Left ventricle myocardium inferior (tissue), 1 donor: ENCODE measurements around the gene CAMK1D. TPM values are rescaled to one million over a fixed set of nuclear protein-coding genes. Genes with fewer than 3 reads are reported as not detected.

Experiments
- DNase-seq: peaks from one replicate; pipeline ENCODE4 v3.0.0-alpha.2; 2020
- H3K27ac ChIP-seq: fragments of 200-600 bp; replicated peaks from 2 replicates; pipeline ENCODE4 v1.8.0; 2021
- H3K27me3 ChIP-seq: fragments of 200-600 bp; 2 replicates; pipeline ENCODE4 v1.8.0; 2021; ENCODE audit warnings: low read depth
- H3K36me3 ChIP-seq: fragments of 200-600 bp; 2 replicates; pipeline ENCODE4 v1.8.0; 2021
- H3K4me1 ChIP-seq: fragments of 200-600 bp; 2 replicates; pipeline ENCODE4 v1.8.0; 2021
- H3K4me3 ChIP-seq: fragments of 200-600 bp; 2 replicates; pipeline ENCODE4 v1.8.0; 2021; ENCODE audit warnings: mild to moderate bottlenecking, moderate library complexity
- H3K9me3 ChIP-seq: fragments of 200-600 bp; replicated peaks from 2 replicates; pipeline ENCODE4 v1.8.0; 2021
- intact Hi-C: fragments of 100-400 bp; cut with micrococcal nuclease; formaldehyde crosslinking; loops from one replicate; pipeline ENCODE4 v1.11.0; 2022
- total RNA-seq: library from RNA; stranded (reverse); fragmentation: NEBNext Ultra II Directional; extraction: Animal tissue kit (Norgen Biotek cat#: 25700); gene quantifications from one replicate; pipeline ENCODE4 v1.2.1, GENCODE V29; 2021
- TF ChIP-seq, protein P1 (sequence below): fragments of 200-600 bp; IDR thresholded peaks from 2 replicates; pipeline ENCODE4 v1.8.0; 2021; ENCODE audit warnings: antibody characterized with exemption, mild to moderate bottlenecking, borderline replicate concordance
- donor health status: DM: no; HTN: yes; CAD: no; lungs with severe emphysema.

The CAMK1D gene
- total RNA-seq, 1 donor from 2014 or later, result 2.5 TPM

DNA sequence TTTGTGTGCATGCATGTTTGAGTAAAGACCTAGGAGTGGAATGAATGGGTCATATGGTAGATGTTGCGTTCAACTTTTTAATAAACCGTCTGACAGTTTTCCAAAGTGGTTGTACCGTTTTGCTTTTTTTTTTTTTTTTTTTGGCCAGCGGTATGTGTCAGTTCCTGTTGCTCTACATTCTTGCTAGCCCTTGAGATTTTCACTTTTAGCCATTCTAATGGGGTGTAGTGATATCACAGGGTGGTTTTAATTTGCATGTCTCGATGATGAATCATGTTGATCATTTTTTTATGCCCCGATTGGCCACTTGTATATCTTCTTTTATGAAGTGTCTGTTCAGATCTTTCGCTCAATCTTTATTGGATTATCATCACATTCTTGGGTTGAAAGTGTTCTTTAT is 320.7 kb downstream of the CAMK1D start:
- intact Hi-C loops, result no loop called here

DNA sequence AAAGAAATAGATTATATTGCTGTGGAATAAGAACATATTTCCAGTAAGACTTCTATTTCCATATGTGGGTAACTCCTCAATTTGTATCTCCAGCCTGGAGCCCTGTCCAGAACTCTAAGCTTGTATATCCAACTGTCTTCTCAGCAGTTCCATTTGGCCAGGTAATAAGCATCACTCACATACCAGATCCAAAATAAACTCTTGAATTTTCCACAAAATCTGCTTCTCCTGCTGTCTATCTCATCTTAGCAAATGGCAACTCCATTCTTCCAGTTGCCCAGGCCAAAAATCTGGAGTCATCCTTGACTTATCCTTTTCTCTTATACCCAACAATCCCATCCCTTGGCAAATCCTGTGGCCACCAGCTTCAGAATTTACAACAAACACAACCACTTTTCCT is 325.8 kb downstream of the CAMK1D start:
- TF ChIP-seq, protein P1, sequence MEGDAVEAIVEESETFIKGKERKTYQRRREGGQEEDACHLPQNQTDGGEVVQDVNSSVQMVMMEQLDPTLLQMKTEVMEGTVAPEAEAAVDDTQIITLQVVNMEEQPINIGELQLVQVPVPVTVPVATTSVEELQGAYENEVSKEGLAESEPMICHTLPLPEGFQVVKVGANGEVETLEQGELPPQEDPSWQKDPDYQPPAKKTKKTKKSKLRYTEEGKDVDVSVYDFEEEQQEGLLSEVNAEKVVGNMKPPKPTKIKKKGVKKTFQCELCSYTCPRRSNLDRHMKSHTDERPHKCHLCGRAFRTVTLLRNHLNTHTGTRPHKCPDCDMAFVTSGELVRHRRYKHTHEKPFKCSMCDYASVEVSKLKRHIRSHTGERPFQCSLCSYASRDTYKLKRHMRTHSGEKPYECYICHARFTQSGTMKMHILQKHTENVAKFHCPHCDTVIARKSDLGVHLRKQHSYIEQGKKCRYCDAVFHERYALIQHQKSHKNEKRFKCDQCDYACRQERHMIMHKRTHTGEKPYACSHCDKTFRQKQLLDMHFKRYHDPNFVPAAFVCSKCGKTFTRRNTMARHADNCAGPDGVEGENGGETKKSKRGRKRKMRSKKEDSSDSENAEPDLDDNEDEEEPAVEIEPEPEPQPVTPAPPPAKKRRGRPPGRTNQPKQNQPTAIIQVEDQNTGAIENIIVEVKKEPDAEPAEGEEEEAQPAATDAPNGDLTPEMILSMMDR, result no peak
- Histone ChIP-seq H3K27me3 (no peaks in the 10 kb centered on the region), H3K27ac (no peak overlapping the region), H3K36me3 (no peaks in the 10 kb centered on the region), H3K4me1 (no peaks in the 10 kb centered on the region), H3K9me3 (peaks cover 14% of the 10 kb centered on the region), H3K4me3 (no peak overlapping the region)
- DNase-seq, result no peak
- intact Hi-C loops, result no loop called here

More for the DNA sequence above, 320.7 kb downstream of the CAMK1D start:
- H3K4me3 ChIP-seq, result no peak overlapping the region
- H3K4me1 ChIP-seq, result peaks cover 5% of the 10 kb centered on the region
- H3K27me3 ChIP-seq, result no peaks in the 10 kb centered on the region
- TF ChIP-seq, protein P1, result no peak
- no peak overlapping the region for H3K27ac ChIP-seq
- no peak for DNase-seq
- no peaks in the 10 kb centered on the region for H3K9me3 ChIP-seq
- H3K36me3 ChIP-seq, result peaks cover 3% of the 10 kb centered on the region

DNA sequence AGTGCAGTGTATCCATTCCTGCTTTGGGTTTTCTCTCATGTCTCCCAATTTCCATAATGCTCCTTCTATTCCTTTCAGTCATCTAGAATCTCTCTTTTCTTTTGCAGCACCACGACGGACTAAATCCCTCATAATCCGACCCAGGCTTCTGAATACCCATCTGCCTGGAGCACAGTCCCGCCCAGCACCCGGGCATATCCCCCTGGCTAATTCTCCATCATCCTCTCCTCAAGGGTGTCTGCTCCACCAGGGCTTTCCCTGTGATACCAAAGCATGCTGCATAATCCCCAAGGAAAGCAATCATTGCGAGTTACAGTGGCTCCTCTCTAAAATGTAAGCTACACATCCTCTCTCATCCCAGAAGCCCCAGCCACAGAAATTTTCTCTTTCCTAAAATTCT is 330.3 kb downstream of the CAMK1D start:
- H3K36me3 ChIP-seq, result no peaks in the 10 kb centered on the region
- H3K27ac ChIP-seq, result no peak overlapping the region
- peaks cover 14% of the 10 kb centered on the region for H3K9me3 ChIP-seq
- no peaks in the 10 kb centered on the region for H3K27me3 ChIP-seq
- DNase-seq, result no peak
- TF ChIP-seq, protein P1, result no peak
- intact Hi-C loops, result no loop called here
- no peak overlapping the region for H3K4me3 ChIP-seq
- H3K4me1 ChIP-seq, result no peaks in the 10 kb centered on the region

DNA sequence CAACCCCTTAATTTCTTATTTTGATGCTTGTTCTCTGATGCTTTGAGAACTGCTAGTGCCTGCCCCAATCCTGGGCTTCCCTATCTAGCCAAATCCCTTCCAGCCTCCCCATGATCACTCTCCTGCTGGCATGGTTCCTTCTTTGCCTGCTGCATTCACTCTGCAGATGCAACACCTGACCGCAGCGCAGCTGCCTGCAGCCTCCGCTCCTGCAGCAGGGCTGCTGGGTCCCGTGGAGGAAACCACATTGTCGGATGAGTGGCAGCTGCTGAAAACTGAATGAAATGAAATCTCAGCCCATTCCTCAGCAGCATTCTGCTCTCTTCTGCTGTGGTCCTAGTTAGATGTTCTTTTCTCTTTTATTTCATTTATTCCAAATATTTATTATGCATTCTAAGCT is 331.9 kb downstream of the CAMK1D start:
- H3K4me1 ChIP-seq, result no peaks in the 10 kb centered on the region
- TF ChIP-seq, protein P1, result no peak
- no peaks in the 10 kb centered on the region for H3K36me3 ChIP-seq
- H3K4me3 ChIP-seq, result no peak overlapping the region
- H3K27ac ChIP-seq, result no peak overlapping the region
- no peak for DNase-seq
- H3K27me3 ChIP-seq, result no peaks in the 10 kb centered on the region
- intact Hi-C loops, result no loop called here
- H3K9me3 ChIP-seq, result peaks cover 14% of the 10 kb centered on the region

DNA sequence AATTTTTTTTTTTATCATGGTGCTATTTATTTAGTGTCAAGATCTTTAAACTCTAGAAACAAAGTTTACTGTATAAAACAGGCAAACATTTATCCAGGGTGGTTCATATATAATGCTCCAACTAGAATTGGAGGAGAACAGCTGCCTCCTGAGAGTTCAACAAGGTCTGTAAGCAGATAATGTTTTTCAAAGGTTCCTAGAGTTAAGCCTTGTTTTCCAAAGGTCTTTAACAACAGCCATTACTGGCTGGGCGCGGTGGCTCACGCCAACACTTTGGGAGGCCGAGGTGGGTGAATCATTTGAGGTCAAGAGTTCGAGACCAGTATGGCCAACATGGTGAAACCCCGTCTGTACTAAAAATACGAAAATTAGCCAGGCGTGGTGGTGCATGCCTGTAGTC is 335.4 kb downstream of the CAMK1D start:
- no peak overlapping the region for H3K4me3 ChIP-seq
- no peaks in the 10 kb centered on the region for H3K9me3 ChIP-seq
- H3K27me3 ChIP-seq, result no peaks in the 10 kb centered on the region
- TF ChIP-seq, protein P1, result no peak
- intact Hi-C loops, result no loop called here
- H3K36me3 ChIP-seq, result no peaks in the 10 kb centered on the region
- no peaks in the 10 kb centered on the region for H3K4me1 ChIP-seq
- no peak for DNase-seq
- H3K27ac ChIP-seq, result no peak overlapping the region
